Measurements from ENCODE around the gene CD109. TPM values are rescaled to one million over a fixed set of nuclear protein-coding genes. Genes with fewer than 3 reads are reported as not detected.

The CD109 gene
- total RNA-seq, 1 experiment from 2014 or later, result 3.2 TPM

DNA sequence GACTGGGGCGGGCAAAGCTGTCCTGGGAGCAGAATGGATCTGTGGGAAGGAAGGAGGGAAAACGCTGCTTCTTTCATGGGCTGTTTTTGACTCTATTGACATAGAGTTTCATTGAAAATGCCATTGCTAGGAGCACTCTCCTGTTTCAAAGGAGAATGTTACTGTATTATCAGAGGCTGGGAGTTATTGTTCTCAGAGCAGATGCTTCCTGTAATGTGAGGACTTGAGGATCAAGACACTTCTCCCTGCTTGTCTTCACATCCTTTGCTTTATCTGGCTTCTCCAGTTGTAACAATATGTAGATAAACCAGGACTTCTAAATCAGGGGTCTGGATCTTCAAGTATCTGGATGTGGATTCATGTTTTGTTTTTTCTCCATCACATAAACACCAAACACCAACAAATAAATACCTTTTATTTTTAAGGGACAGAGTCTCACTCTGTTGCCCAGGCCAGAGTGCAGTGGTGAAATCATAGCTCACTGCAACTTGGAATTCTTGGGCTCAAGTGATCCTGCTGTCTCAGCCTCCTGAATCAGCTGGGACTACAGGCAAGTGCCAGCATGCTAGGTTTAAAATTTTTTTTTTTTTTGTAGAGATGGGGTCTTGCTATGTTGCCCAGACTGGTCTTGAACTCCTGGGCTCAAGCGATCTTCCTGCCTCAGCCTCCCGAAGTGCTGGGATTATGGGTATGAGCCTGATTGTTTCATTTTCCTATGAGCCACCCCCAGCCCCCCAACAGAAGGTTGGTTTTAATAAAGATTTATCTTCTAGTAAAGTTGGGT is 3.9 kb downstream of the CD109 start:
- H3K4me3 Mint-ChIP-seq, result no peak overlapping the region
- Histone ChIP-seq H3K4ac (ENCODE audit: low read depth, low read length) (no peak overlapping the region), H3T11ph (ENCODE audit: low read length) (no peak overlapping the region), H3K23ac (ENCODE audit: insufficient read length, low read depth, low read length) (no peak overlapping the region), H3K4me1 (ENCODE audit: insufficient read depth, low read length) (no peaks in the 10 kb centered on the region), H3K27ac (ENCODE audit: insufficient read length, low read depth, low read length) (no peak overlapping the region), H3K79me2 (ENCODE audit: insufficient read depth, low read length) (no peaks in the 10 kb centered on the region), H3K4me2 (ENCODE audit: insufficient read depth, insufficient read length, low read length) (no peak overlapping the region), H3K14ac (ENCODE audit: insufficient read depth, low read length) (no peak overlapping the region), H3K56ac (ENCODE audit: insufficient read length, low read depth, low read length) (no peak overlapping the region), H3K79me1 (ENCODE audit: insufficient read depth, low read depth, low read length, poor library complexity, severe bottlenecking) (no peaks in the 10 kb centered on the region), H4K8ac (replicated peaks; ENCODE audit: insufficient read length, low read depth, low read length) (no peak overlapping the region), H4K91ac (ENCODE audit: insufficient read length, low read depth, low read length) (no peak overlapping the region), H2BK120ac (ENCODE audit: low read depth, low read length, poor library complexity, severe bottlenecking) (no peak overlapping the region), H2BK12ac (ENCODE audit: insufficient read length, low read depth, low read length) (no peak overlapping the region), H3K27me3 (ENCODE audit: insufficient read depth, low read length) (no peaks in the 10 kb centered on the region), H4K20me1 (ENCODE audit: control insufficient read depth, insufficient read depth, insufficient read length) (no peaks in the 10 kb centered on the region), H2BK15ac (ENCODE audit: low read depth, low read length) (no peak overlapping the region), H2AFZ (ENCODE audit: low read length) (no peak overlapping the region), H3K9ac (ENCODE audit: extremely low read depth, insufficient read length, low read length) (no peak overlapping the region), H2BK20ac (ENCODE audit: low read depth, low read length, poor library complexity, severe bottlenecking) (no peak overlapping the region), H3K9me3 (ENCODE audit: control insufficient read depth, low read depth, low read length) (no peaks in the 10 kb centered on the region), H3K18ac (ENCODE audit: insufficient read length, low read depth, low read length) (no peak overlapping the region), H4K5ac (ENCODE audit: insufficient read length, low read depth, low read length) (no peak overlapping the region), H3K23me2 (ENCODE audit: insufficient read length, low read depth, low read length, poor library complexity, severe bottlenecking) (no peaks in the 10 kb centered on the region), H2BK5ac (ENCODE audit: insufficient read length, low read length) (no peak overlapping the region), H2AK5ac (ENCODE audit: insufficient read length, low read length) (no peak overlapping the region)
- peaks cover 9% of the 10 kb centered on the region for H3K27me3 Mint-ChIP-seq (ENCODE audit: low read depth)
- H3K9me3 Mint-ChIP-seq, result no peaks in the 10 kb centered on the region
- no peaks in the 10 kb centered on the region; a peak in 1 of 7 replicates for H3K36me3 Mint-ChIP-seq (ENCODE audit: insufficient read depth in 1 of 3, low read depth in 3 of 3)
- no peak overlapping the region for H3K27ac Mint-ChIP-seq
- H3K4me1 Mint-ChIP-seq, result peaks cover 22 to 30% of the 10 kb centered on the region in 2 experiments
- no peak for DNase-seq
- TF ChIP-seq, protein P1, sequence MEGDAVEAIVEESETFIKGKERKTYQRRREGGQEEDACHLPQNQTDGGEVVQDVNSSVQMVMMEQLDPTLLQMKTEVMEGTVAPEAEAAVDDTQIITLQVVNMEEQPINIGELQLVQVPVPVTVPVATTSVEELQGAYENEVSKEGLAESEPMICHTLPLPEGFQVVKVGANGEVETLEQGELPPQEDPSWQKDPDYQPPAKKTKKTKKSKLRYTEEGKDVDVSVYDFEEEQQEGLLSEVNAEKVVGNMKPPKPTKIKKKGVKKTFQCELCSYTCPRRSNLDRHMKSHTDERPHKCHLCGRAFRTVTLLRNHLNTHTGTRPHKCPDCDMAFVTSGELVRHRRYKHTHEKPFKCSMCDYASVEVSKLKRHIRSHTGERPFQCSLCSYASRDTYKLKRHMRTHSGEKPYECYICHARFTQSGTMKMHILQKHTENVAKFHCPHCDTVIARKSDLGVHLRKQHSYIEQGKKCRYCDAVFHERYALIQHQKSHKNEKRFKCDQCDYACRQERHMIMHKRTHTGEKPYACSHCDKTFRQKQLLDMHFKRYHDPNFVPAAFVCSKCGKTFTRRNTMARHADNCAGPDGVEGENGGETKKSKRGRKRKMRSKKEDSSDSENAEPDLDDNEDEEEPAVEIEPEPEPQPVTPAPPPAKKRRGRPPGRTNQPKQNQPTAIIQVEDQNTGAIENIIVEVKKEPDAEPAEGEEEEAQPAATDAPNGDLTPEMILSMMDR (conservative IDR thresholded peaks at IDR 0.05), result no peak
- no CpG with 5 or more reads among the region's 4 CpGs for WGBS (ENCODE audit: extremely low coverage, insufficient read length, low lambda C conversion rate)
